Nephron (organoid): ENCODE data around the gene BBS1.

Experiments
- H3K27ac Mint-ChIP-seq, 3 experiments: 2 replicates each; pipeline ENCODE4 v1.8.0; 2020; ENCODE audit warnings: mixed read lengths in 3 of 3, mild to moderate bottlenecking in 2 of 3, moderate library complexity in 1 of 3
- H3K27me3 Mint-ChIP-seq: 2 replicates; pipeline ENCODE4 v1.8.0; 2021; ENCODE audit warnings: low read depth, mild to moderate bottlenecking, moderate library complexity, mixed read lengths
- H3K36me3 Mint-ChIP-seq: 2 replicates; pipeline ENCODE4 v1.8.0; 2020; ENCODE audit warnings: low read depth, mixed read lengths
- H3K4me1 Mint-ChIP-seq: 2 replicates; pipeline ENCODE4 v1.8.0; 2020; ENCODE audit warnings: mixed read lengths
- H3K4me3 Mint-ChIP-seq, 3 experiments: 2 replicates each; pipeline ENCODE4 v1.8.0; 2020; ENCODE audit warnings: mild to moderate bottlenecking in 3 of 3, mixed read lengths in 3 of 3, moderate library complexity in 2 of 3
- H3K9me3 Mint-ChIP-seq: 2 replicates; pipeline ENCODE4 v1.8.0; 2020; ENCODE audit warnings: mixed read lengths
- TF ChIP-seq, protein P1 (sequence below), 3 experiments: fragments of 200-600 bp; sonication (generic); IDR thresholded peaks; one replicate each; pipeline ENCODE4 v1.5.0; 2021; ENCODE audit warnings: antibody characterized with exemption in 3 of 3; ENCODE audit not compliant: unreplicated experiment in 3 of 3

Gene BBS1

DNA sequence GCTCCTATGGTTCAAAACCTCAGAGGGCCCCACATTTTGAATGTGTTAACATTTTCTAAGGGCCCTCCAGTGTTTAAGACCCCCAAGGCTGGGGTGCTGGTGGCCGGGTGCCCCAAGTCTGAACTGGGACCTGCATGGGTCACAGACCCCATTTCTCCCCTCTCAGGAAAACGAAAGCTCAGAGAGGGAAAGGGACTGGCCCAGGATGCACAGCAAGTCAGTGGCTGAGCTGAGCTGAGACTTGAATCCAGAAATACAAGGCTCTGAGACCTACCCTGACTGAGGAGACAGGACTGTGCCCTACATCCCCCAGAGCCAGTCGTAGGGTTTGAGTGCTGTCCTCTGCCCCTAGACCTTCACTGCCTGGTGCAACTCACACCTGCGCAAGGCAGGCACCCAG, 40.5 kb downstream of the BBS1 start:
- Mint-ChIP-seq H3K27ac (no peak overlapping the region), H3K4me1 (peaks cover 27% of the 10 kb centered on the region), H3K36me3 (no peaks in the 10 kb centered on the region), H3K27me3 (peaks cover 4% of the 10 kb centered on the region), H3K9me3 (no peaks in the 10 kb centered on the region), H3K4me3 (no peak overlapping the region)
- TF ChIP-seq, protein P1, sequence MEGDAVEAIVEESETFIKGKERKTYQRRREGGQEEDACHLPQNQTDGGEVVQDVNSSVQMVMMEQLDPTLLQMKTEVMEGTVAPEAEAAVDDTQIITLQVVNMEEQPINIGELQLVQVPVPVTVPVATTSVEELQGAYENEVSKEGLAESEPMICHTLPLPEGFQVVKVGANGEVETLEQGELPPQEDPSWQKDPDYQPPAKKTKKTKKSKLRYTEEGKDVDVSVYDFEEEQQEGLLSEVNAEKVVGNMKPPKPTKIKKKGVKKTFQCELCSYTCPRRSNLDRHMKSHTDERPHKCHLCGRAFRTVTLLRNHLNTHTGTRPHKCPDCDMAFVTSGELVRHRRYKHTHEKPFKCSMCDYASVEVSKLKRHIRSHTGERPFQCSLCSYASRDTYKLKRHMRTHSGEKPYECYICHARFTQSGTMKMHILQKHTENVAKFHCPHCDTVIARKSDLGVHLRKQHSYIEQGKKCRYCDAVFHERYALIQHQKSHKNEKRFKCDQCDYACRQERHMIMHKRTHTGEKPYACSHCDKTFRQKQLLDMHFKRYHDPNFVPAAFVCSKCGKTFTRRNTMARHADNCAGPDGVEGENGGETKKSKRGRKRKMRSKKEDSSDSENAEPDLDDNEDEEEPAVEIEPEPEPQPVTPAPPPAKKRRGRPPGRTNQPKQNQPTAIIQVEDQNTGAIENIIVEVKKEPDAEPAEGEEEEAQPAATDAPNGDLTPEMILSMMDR (IDR thresholded peaks at IDR 0.05; ENCODE audit: unreplicated experiment in 3 of 3) = no peak

DNA sequence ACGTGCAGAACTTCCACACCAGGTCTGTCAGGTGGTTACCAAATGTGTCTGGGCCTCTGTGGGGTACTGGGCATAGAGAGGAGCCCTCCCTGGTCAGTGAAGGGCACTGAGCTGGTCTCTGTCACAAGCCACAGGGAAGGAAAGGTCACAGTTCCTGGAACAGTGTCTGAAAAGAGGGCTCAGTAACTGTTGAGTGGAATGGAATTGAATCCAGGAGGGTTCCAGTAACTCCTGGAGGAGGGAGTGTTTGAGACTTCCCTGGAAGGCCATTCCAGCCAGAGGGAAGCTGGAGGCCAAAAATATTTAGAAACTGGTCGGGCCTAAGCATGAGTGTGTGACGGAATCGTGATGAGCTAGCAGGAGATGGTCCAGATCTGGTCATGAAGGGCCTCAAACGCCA, 44.2 kb downstream of the BBS1 start:
- Mint-ChIP-seq H3K27me3 (no peaks in the 10 kb centered on the region), H3K9me3 (no peaks in the 10 kb centered on the region), H3K27ac (no peak overlapping the region), H3K4me3 (no peak overlapping the region), H3K36me3 (no peaks in the 10 kb centered on the region), H3K4me1 (no peaks in the 10 kb centered on the region)
- TF ChIP-seq, protein P1 (IDR thresholded peaks at IDR 0.05; ENCODE audit: unreplicated experiment in 3 of 3) = no peak

DNA sequence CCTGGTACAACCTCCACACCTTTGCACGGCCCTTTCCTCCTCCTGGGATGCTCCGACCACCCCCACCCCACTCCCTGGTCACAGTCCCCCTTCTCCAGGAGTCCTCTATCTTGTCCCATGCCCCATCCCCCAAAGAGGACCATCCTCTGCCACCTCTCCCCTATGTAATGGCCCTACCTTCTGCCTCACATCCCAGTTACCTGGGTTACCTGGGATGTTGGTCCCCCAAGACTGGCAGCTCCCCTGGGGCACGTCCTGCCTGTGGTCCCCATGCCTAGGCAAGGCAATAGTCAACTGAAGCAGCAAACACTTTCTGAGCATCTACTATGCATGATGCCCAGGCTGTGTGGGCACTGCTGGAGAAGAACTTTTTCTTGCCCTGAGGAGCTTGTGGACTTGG, 45.0 kb downstream of the BBS1 start:
- Mint-ChIP-seq H3K4me1 (no peaks in the 10 kb centered on the region), H3K9me3 (no peaks in the 10 kb centered on the region), H3K4me3 (no peak overlapping the region), H3K27me3 (no peaks in the 10 kb centered on the region), H3K36me3 (no peaks in the 10 kb centered on the region), H3K27ac (no peak overlapping the region)
- TF ChIP-seq, protein P1 (IDR thresholded peaks at IDR 0.05; ENCODE audit: unreplicated experiment in 3 of 3) = no peak

DNA sequence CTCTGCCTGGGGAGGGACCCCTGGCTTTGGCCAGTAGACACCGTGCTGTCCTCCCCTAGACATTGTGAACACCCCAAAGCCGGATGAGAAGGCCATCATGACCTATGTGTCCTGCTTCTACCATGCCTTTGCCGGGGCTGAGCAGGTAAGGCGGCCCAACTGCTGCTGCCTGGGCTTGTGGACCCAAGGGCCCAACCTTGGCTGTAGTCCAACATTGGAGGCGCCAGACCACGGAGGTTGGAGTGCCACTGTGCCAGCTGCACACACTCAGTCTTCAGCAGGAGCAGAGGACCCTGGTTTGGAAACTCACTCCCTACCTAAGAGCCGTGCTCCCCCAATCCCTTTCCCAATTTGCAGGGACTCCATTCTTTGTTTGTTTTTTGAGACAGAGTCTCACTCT, 45.7 kb downstream of the BBS1 start:
- Mint-ChIP-seq H3K36me3 (no peaks in the 10 kb centered on the region), H3K4me1 (no peaks in the 10 kb centered on the region), H3K9me3 (no peaks in the 10 kb centered on the region), H3K27me3 (no peaks in the 10 kb centered on the region), H3K27ac (no peak overlapping the region), H3K4me3 (no peak overlapping the region)
- TF ChIP-seq, protein P1 (IDR thresholded peaks at IDR 0.05; ENCODE audit: unreplicated experiment in 3 of 3) = no peak

DNA sequence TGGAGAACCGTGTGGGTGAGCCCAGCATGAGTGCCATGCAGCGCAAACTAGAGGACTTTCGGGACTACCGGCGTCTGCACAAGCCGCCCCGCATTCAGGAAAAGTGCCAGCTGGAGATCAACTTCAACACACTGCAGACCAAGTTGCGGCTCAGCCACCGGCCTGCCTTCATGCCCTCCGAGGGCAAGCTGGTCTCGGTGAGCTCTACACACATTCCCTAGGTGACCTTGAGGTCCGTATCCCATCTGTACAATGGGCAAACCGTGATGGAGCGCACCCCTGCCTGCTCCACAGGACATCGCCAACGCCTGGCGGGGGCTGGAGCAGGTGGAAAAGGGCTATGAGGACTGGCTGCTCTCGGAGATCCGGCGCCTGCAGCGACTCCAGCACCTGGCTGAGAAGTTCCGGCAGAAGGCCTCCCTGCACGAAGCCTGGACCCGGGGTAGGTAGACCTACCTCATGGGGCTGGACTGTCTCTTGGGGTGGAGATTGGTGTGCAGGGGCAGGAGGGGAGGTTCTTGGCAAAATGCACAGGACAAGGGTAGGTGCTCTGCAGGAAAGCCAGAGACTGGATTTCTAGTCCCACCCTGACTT, 47.4 kb downstream of the BBS1 start:
- TF ChIP-seq, protein P1 (IDR thresholded peaks at IDR 0.05; ENCODE audit: unreplicated experiment in 3 of 3) = no peak
- H3K4me1 Mint-ChIP-seq = no peaks in the 10 kb centered on the region
- H3K4me3 Mint-ChIP-seq = no peak overlapping the region
- H3K36me3 Mint-ChIP-seq = no peaks in the 10 kb centered on the region
- no peaks in the 10 kb centered on the region for H3K27me3 Mint-ChIP-seq
- no peaks in the 10 kb centered on the region for H3K9me3 Mint-ChIP-seq
- no peak overlapping the region for H3K27ac Mint-ChIP-seq

DNA sequence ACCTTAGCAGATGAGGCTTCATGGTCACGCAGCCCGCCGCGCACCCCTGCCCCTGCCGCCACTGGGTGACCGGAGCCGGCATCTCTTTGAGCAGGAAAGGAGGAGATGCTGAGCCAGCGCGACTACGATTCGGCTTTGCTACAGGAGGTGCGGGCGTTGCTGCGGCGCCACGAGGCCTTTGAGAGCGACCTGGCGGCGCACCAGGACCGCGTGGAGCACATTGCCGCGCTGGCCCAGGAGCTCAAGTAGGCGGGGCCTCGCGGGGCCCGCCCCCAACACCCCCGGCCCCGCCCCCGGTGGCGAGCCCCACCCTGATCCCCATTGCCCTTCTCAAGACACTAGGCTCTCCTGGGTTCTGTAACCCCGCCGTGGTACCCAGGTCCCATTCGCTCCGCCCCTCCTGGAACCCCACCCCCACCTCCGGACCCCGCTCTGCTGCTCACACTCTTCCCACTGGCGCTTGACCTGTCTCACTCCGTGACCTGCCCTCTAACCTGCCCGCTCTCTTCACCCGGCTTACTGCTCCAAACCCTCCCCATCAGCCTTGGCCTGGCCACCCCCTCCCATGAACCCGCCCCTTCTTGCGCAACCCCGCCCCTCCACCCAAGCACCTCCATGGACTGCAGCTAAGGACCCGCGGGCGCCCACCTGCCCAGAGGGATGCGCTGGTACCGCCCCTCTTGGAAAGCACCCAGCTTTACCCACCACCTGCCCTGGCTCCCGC, 48.9 kb downstream of the BBS1 start:
- no peak overlapping the region for H3K4me3 Mint-ChIP-seq
- no peaks in the 10 kb centered on the region for H3K4me1 Mint-ChIP-seq
- no peak overlapping the region for H3K27ac Mint-ChIP-seq
- TF ChIP-seq, protein P1 (IDR thresholded peaks at IDR 0.05; ENCODE audit: unreplicated experiment in 3 of 3) = no peak
- no peaks in the 10 kb centered on the region for H3K36me3 Mint-ChIP-seq
- H3K9me3 Mint-ChIP-seq = no peaks in the 10 kb centered on the region
- no peaks in the 10 kb centered on the region for H3K27me3 Mint-ChIP-seq
